BJ (cell line): Measurements from ENCODE around the gene COLEC12. TPM values are rescaled to one million over a fixed set of nuclear protein-coding genes. Genes with fewer than 3 reads are reported as not detected.
A peak's percentile ranks its signal among the peaks of the same experiment; 100 is the strongest.

Experiments
- CTCF ChIA-PET: fragments of 350-600 bp; formaldehyde crosslinking; extraction: SDS; loops from one replicate; lab custom pipeline; 2021; ENCODE audit warnings: antibody characterized with exemption, inconsistent platforms; lab: Yijun Ruan, JAX
- POLR2A ChIA-PET: fragments of 300-600 bp; sonication (Branson Sonifier 250); formaldehyde crosslinking; extraction: SDS; loops from one replicate; lab custom pipeline; 2021; ENCODE audit warnings: antibody characterized with exemption; lab: Charles Lee
- DNase-seq: peaks from one replicate; pipeline ENCODE4 v3.0.0-alpha.2; 2011; ENCODE audit warnings: low read depth
- H3K27me3 ChIP-seq: 2 replicates; pipeline ENCODE4 v1.6.0; 2011; ENCODE audit warnings: low read length; ENCODE audit not compliant: control insufficient read depth, insufficient read depth
- H3K36me3 ChIP-seq: 2 replicates; pipeline ENCODE4 v1.5.1; 2011; ENCODE audit warnings: low read length; ENCODE audit not compliant: control insufficient read depth, insufficient read depth
- H3K4me3 ChIP-seq: 2 replicates; pipeline ENCODE4 v1.5.1; 2011; ENCODE audit warnings: low read depth, mild to moderate bottlenecking, control low read depth, low read length
- polyA plus RNA-seq: library from polyadenylated mRNA; depleted of rRNA; stranded (reverse); fragments of >200 nt; gene quantifications from 2 replicates; pipeline ENCODE4 v1.2.3, GENCODE V29; 2011
- TF ChIP-seq, protein P1 (sequence below): IDR thresholded peaks from 2 replicates; pipeline ENCODE4 v1.5.1; 2011; ENCODE audit warnings: low read depth, mild to moderate bottlenecking, control low read depth, inconsistent platforms, low read length, moderate library complexity; ENCODE audit not compliant: insufficient read depth

COLEC12 gene
- polyA plus RNA-seq, 1 experiment = 41.1 TPM

DNA sequence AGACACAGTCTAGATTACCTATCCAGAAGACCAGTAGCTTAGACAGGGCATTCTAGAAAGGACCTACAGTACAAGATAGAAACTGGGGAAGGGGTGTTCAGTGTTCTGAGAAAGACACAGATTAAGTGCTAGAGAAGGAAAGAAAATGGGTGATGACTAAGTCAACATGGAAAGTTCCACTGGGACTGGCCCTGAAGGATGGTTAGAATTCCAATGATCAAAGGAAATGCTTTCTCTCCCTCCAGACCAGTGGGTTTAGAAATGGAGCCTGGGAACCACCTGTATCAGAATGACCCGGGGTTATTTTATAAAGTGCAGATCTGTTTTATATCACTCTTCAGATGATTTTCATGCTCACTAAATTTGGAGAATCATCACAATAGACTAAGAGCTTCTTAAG is 5.8 kb upstream of the COLEC12 start:
- ChIA-PET CTCF (interaction anchor here (1.5 to 2.1 kb wide), 3 partner anchors 9 to 15 kb away, joined by 3 to 5 read pairs (median 4); no protein-coding TSS in a partner anchor), POLR2A (no interaction called here)
- TF ChIP-seq, protein P1, sequence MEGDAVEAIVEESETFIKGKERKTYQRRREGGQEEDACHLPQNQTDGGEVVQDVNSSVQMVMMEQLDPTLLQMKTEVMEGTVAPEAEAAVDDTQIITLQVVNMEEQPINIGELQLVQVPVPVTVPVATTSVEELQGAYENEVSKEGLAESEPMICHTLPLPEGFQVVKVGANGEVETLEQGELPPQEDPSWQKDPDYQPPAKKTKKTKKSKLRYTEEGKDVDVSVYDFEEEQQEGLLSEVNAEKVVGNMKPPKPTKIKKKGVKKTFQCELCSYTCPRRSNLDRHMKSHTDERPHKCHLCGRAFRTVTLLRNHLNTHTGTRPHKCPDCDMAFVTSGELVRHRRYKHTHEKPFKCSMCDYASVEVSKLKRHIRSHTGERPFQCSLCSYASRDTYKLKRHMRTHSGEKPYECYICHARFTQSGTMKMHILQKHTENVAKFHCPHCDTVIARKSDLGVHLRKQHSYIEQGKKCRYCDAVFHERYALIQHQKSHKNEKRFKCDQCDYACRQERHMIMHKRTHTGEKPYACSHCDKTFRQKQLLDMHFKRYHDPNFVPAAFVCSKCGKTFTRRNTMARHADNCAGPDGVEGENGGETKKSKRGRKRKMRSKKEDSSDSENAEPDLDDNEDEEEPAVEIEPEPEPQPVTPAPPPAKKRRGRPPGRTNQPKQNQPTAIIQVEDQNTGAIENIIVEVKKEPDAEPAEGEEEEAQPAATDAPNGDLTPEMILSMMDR = no peak
- Histone ChIP-seq H3K27me3 (peaks cover 17% of the 10 kb centered on the region), H3K36me3 (no peaks in the 10 kb centered on the region), H3K4me3 (no peak overlapping the region)
- no peak for DNase-seq

DNA sequence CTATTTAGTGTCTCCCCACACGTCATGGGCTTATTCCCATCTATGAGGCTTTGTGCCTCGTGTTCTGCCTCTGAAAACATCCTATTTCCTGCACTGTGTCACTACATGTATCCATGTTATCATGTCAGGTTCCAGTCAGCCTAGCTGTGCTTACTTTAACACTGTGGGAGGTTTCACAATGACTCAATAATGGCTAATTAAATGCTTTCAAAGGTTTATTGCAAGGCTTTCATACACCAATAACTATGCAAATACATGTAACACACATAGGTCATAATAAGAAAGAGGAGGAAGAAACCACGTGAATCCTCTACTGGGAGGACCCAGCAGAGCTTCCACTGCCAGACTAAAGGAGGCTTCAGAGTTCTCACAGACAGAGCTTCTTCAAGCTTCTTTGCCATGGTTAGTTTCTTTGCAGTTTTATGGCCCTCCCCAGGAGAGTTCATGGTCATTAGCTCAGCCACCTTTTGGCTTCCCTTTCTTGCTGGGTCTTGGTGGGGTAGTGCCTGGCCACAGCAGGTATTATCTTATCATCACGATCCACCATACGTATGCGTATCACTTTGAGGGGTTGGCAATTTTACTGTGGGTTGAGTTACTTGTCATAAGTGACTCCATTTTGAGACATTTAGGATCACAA is 5.1 kb upstream of the COLEC12 start:
- TF ChIP-seq, protein P1 = no peak
- peaks cover 21% of the 10 kb centered on the region for H3K27me3 ChIP-seq
- POLR2A ChIA-PET = no interaction called here
- CTCF ChIA-PET = interaction anchor here (0.7 to 2.1 kb wide), 3 partner anchors 11 to 119 kb away, joined by 3 to 5 read pairs (median 3); no protein-coding TSS in a partner anchor
- no peak for DNase-seq
- H3K36me3 ChIP-seq = no peaks in the 10 kb centered on the region
- no peak overlapping the region for H3K4me3 ChIP-seq

DNA sequence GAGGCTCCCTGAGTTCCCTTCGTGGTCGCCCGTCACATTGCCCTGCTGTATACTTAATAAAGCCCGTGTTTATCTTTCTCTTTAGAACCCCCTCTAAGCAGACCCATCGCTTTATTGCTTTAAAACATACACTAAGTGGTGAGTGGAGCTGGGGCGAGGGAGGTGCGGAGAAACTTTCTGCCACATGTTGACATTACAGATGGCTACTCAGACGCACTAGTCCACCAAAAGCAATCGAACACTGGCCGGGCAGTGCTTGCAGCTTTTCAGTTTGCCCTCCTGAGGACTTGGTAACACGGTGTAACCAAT is 859 bp upstream of the COLEC12 start:
- ChIA-PET POLR2A (no interaction called here), CTCF (no interaction called here)
- no peaks in the 10 kb centered on the region for H3K36me3 ChIP-seq
- no peak for DNase-seq
- TF ChIP-seq, protein P1 = no peak
- H3K27me3 ChIP-seq = peaks cover 17% of the 10 kb centered on the region
- no peak overlapping the region; the same call in 1 of the 2 replicates for H3K4me3 ChIP-seq

DNA sequence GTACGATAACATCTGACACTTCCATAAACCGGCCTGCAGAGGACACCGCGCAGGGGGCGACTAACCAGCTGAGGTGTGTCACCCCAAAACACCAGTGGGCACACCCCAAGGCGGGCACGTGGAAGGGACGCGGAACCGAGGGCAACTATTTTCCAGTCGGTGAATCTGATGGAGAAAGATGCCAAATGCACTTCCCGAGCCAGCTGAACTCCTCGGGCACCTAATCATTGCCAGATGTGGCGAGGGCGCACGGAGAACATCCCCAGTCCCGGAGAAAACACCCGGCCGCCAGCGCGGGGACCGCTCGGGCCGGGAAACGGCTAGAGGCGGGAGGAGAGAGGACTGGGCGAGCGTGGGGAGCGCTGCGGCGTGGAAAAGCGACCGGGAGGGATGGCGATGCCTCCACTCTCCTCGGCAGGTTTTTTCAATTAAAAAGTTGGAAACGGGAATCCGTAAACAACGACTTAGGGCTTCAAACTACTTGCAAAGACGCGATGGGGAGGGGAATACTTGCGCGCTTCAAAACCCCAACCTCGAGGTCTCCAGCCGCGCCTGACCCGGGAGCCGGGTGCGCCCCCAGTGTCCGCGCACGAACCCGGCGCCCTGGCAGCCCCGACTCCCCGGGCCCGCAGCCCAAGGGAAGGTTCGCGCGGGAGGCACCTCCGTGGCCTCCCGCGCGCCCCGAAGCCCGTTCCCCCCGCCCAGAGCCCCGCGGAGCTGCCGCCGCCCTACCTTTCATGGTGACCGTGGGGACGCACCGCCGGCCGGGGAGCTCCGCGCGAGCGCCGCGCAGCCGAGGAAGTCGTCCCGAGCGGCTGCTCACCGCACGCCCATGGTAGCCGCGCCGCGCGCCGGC is 497 bp downstream of the COLEC12 start:
- H3K27me3 ChIP-seq = peaks cover 13% of the 10 kb centered on the region
- DNase-seq = no peak
- TF ChIP-seq, protein P1 = 0 out of 2 replicates have a peak, but pooled peaks have one; percentile 10
- H3K4me3 ChIP-seq = peak overlapping the region; percentile 79
- ChIA-PET CTCF (interaction anchor here (1.1 to 1.5 kb wide), 5 partner anchors 34 to 125 kb away, joined by 3 to 4 read pairs (median 3); no protein-coding TSS in a partner anchor), POLR2A (no interaction called here)
- H3K36me3 ChIP-seq = no peaks in the 10 kb centered on the region
